ENCODE results near the gene BEND5.

DNA sequence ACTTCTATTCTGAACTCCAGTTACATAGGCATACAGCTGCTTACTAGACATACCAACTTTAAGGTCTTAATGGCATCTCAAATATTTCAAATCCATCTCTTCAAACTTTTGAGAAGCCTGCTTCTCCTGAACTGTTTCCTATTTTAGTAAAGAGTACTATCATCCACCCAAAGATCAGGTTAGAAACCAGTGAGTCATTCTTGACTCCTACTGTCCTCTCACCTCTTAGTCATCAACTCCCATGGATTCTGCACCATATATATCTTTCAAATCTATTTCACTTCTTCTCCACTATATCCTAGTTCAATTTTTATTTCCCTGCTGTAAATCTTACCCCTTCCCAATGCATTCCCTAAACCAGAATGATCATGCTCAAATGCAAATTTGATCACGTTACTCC, 18.1 kb upstream of the BEND5 start:
- TF ChIP-seq, protein P1, sequence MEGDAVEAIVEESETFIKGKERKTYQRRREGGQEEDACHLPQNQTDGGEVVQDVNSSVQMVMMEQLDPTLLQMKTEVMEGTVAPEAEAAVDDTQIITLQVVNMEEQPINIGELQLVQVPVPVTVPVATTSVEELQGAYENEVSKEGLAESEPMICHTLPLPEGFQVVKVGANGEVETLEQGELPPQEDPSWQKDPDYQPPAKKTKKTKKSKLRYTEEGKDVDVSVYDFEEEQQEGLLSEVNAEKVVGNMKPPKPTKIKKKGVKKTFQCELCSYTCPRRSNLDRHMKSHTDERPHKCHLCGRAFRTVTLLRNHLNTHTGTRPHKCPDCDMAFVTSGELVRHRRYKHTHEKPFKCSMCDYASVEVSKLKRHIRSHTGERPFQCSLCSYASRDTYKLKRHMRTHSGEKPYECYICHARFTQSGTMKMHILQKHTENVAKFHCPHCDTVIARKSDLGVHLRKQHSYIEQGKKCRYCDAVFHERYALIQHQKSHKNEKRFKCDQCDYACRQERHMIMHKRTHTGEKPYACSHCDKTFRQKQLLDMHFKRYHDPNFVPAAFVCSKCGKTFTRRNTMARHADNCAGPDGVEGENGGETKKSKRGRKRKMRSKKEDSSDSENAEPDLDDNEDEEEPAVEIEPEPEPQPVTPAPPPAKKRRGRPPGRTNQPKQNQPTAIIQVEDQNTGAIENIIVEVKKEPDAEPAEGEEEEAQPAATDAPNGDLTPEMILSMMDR (IDR thresholded peaks at IDR 0.05) = no peak
- TF ChIP-seq POLR2A (IDR thresholded peaks at IDR 0.05) (no peak), POLR2AphosphoS5 (IDR thresholded peaks at IDR 0.05) (no peak)

All from transverse colon (tissue), 4 donors.